Left lobe of liver (tissue), 2 donors: ENCODE results near the gene PTGR2. TPM values are rescaled to one million over a fixed set of nuclear protein-coding genes. Genes with fewer than 3 reads are reported as not detected.
"Not testable (repeated sequence)": the region's sequence is repeated elsewhere in the genome, so short reads cannot be mapped to it uniquely, and the experiment has no call there.

Experiments used
- ATAC-seq: fragments of 200-7000 bp; cut with Tn5 transposase; one replicate; pipeline ENCODE4 v1.9.1; 2020; ENCODE audit warnings: mild to moderate bottlenecking, moderate library complexity
- DNase-seq: peaks from one replicate; pipeline ENCODE4 v3.0.0-alpha.2; 2020; ENCODE audit warnings: low spot score
- total RNA-seq: library from RNA; stranded (reverse); gene quantifications from one replicate; pipeline ENCODE4 v1.2.1, GENCODE V29; 2021
- donor health status: DM: no; HTN: no; CAD: no; lungs with moderate emphysema.
- donor health status: DM: no; HTN: yes; CAD: no.

Gene PTGR2
- 10.9 TPM for total RNA-seq

GRCh38 chr14:73851567-73852382, at the start of gene PTGR2:
Gene PTGR2 (plus strand): TSS chr14:73851831. CDS start chr14:73858863, 7,032 bp downstream.
- DNase-seq, result peak; percentile 97
- peak; percentile 91 for ATAC-seq

DNA sequence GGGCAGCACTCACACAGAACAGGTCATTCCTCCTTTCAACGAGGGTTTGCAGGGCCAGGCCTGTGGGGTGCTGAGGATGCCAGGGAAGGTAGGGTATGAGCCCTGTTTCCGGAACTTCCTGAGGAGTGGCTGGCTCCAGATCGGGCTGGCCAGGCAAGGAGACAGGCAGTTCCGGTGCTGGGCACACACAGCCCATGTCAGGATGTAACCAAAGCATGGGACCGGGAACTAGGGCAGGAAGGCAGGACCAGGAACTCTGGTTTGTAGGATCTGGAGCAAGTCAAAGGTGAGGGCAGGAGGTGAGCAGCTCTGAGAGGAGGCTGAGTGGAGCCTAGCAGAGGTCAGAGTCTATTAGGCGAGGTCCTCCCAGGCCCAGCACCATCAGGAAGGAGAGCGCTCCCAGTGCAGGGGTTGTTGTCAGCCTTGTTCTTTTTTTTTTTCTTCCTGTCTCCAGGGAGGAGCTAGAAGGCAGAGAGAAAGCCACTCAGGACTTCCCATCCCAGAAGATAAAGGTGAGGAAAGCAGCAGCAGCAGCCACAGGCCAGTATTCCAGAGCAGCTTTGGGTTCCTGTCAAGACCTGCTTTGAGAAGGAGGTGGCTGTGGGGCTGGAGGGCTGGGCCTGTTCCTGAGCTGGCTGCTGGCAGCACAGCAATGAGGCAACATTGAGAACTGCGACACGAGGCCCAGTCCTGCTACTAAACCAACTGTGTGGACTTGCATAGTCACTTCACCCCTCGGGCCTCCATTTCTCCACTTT, 49.0 kb upstream of the PTGR2 start:
- DNase-seq (no peak), ATAC-seq (peak; percentile 79)

DNA sequence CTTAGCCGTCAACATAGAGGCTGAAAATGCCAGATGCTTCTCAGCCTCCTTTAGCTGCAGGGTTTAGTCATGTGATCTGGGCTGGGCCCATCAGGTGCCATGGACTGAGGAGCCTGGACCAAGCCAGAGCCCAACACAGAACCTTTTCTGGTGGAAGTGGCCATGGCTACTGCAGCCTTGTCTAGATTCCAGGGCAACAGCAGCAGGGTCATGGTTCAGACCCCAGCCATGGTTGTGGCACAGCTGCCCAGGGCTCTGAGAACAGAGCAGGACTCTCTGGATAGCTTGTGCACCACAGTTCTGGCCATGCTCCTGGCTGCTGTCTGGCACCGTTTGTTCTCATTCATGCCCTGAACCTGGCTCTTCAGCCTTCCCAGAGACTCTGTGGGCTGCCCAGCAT, 47.0 kb upstream of the PTGR2 start:
- ATAC-seq (no peak), DNase-seq (no peak)

- no peak for DNase-seq
- no peak for ATAC-seq
Measured at GRCh38 chr14:73807457-73807856, 44.2 kb upstream of the PTGR2 start.

DNA sequence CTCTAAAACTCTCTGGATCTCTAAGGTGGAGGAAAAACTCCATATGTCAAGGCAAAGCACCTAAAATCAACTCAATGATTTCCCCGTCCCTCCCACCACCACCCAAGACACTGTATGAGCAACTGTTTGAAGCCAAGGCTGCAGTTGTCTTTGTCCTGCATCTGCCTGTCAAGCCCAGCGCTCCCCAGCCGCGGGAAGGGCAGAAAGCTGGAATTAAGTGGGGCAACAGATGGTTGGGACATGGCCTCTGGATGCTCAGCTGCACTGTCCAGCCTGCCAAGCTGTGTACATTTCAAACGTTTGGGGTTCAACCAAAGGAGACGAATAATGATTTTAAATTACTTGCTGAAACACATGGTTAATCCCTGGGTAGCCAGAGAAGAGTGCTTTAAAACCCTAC, 42.2 kb upstream of the PTGR2 start:
- no peak for DNase-seq
- no peak for ATAC-seq

- ATAC-seq (no peak), DNase-seq (no peak)
Measured at GRCh38 chr14:73810478-73811163, 41.0 kb upstream of the PTGR2 start.

DNA sequence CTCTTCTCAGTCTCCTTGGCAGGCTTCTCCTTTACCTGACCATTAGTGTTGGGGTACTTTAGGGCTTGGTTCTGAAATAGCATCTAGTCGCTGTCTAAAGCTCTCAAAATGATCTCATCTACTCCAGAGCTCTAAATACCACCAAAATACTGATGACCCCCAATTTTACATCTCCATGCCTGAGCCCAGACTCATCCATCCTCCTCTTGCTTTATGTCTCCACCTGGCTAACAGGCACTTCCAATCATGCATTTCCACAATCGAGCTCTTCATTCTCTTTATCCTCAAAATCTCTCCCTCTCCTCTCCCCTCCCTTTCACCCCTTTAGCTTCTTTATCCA, 40.5 kb upstream of the PTGR2 start:
- no peak for DNase-seq
- ATAC-seq, result no peak

GRCh38 chr14:73814153-73814552, 37.5 kb upstream of the PTGR2 start:
- no peak for DNase-seq

DNA sequence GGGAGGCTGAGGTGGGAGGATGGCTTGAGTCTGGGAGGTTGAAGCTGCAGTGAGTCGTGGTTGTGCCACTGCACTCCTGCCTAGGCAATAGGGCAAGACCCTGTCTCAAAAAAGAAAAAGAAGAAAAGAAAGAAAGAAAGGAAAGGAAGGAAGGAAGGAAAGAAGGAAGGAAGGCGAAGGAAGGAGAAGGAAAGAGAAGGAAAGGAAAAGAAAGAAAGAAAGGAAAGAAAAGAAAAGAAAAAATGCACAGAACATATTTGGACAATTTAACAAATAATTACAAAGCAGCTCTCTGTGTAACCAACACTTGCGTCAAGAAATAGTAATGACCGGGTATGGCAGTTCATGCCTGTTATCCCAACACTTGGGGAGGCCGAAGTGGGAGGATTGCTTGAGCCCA, 35.8 kb upstream of the PTGR2 start:
- no peak for ATAC-seq
- DNase-seq, result no peak

More at GRCh38 chr14:73814153-73814552, 37.5 kb upstream of the PTGR2 start:
- no peak for ATAC-seq

DNA sequence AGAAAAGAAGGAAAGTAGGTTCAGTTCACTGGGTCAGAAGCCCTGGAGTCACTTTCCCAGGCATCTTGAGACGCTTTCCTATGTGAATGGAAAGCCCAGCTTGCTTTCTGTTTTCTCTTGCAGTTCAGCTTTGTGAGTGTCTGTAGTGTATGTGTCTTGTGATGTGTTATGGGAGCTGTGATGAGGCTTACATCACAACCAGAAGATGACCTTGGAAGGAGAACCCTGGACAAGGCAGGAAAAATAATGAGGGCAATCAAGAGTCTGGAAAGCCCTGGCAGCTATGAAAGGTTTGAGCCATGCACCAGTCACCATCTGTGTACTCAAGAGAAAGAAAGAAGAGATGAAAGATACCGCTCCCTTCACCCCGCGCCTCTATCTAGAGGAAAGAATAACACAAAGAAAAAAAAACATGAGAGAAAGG, 35.2 kb upstream of the PTGR2 start:
- no peak for DNase-seq
- ATAC-seq, result no peak

DNA sequence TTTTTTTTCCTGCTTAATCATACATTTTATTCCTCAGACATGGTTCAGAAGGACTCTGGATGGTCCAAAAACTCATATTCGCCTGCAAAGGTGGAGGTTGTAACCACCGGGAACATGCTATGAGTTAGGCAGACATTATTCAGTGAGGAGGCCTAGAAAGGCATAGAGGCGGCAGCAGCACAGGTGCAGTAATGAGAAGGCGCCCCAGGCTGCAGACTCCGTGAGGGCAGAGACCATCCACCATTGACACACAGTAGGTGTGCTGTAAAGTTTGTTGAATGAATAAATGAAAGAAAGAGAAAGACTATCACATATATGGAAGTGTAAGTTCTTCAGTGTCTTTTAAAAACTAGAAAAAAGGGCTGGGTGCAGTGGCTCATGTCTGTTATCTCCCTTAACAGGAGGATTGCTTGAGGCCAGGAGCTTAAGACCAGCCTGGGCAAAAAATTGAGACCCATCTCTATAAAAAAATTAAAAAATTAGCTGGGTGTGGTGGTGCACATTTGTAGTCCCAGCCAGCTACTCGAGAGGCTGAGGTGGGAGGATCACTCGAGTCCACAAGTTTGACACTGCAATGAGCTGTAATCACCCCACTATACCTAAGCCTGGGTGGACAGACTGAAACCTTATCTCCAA, 34.5 kb upstream of the PTGR2 start:
- ATAC-seq (no peak), DNase-seq (no peak)

GRCh38 chr14:73818821-73819220, 32.8 kb upstream of the PTGR2 start:
- DNase-seq (no peak), ATAC-seq (no peak)

DNA sequence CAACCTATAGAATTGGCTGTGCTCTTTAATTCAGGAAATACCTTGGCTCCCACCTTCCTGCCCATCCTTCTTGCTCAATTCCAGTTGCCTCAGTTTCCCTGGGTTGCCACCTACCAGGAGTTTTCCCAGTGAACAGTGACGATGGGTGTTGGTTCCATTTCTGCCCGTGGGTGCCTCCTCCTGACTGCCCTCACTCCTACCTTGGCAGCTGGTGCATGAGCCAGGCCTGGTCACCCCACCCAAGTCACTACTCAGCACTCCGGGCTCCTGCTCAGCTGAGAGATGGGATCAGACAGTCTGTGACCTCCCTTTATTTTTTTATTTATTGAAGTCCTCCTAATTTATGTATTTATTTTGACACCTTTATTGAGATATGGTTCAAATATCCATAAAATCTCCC, 31.0 kb upstream of the PTGR2 start:
- ATAC-seq, result no peak
- no peak for DNase-seq

DNA sequence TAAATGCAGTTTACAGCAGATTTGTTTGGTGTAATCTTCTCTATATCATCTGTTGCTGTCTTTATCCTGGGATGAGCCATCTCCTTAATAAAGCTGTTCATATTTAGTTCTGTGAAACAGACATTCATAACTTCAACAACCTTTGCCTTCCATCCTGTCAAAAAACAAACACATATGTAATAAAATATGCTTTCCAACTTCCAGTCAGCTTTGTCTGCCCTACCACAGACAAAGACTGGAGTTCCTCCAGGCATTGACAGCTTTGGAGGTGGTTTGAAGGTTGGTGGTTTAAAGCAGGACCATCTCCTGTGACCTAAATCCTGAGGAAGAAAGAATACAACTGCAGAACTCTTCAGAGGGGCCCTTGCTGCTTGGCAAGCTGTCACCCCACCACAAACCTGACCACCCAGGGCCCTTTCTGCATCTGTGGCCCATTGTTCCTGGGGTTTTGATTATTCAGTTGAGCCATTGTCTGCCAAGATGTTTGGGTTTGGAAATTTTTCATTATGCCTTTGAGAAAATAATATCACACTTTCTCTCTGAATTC, 28.2 kb upstream of the PTGR2 start:
- ATAC-seq (no peak), DNase-seq (no peak)

DNA sequence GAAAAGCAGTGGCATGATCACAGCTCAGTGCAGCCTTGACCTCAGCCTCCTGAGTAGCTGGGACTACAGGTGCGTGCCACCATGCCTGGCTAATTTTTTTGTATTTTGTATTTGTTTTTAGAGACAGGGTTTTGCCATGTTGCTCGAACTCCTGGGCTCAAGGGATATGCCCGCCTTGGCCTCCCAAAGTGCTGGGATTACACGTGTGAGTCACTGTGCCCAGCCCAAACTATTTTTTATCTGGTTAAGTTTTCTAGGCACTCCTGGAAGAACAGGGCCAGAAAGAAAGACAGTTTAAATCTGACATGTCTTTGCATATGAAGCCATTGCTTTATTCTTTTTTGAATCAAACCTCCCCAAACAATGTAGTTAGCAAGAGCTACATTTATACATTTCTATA, 27.5 kb upstream of the PTGR2 start:
- no peak for DNase-seq
- no peak for ATAC-seq

DNA sequence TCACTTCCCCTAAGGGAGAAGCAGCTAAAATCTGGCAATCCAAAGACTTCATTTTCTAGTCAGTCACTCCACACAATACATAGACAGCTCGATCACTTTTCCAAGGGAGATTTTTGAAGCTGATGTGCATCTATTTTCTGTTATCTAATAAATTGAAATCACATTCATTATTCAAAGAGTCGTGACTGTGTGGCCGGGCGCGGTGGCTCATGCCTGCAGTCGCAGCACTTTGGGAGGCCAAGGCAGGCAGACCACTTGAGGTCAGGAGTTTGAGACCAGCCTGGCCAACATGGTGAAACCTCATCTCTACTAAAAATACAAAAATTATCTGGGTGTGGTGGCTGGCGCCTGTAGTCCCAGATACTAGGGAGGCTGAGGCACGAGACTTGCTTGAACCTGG, 27.1 kb upstream of the PTGR2 start:
- ATAC-seq (no peak), DNase-seq (no peak)

GRCh38 chr14:73825551-73826188, 26.0 kb upstream of the PTGR2 start:
- ATAC-seq (peak; percentile 100), DNase-seq (peak; percentile 89)

DNA sequence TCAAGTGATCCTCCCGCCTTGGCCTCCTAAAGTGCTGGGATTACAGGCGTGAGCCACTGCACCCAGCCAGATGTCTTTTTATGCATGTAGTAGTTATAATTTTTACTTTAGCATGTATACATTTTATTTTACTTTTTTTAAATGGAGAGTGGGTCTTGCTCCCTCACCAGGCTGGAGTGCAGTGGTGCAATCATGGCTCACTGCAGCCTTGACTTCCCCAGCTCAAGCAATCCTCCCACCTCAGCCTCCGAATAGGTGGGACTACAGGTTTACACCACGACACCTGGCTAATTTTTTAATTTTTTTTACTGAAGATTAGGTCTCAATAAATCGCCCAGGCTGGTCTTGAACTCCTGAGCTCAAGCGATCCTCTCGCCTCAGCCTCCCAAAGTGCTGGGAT, 24.4 kb upstream of the PTGR2 start:
- not testable (repeated sequence) for ATAC-seq, DNase-seq

GRCh38 chr14:73829071-73829470, 22.6 kb upstream of the PTGR2 start:
- DNase-seq, result no peak

More at GRCh38 chr14:73829071-73829470, 22.6 kb upstream of the PTGR2 start:
- ATAC-seq, result no peak
